Measurements from ENCODE around the gene CLTC.

The CLTC gene

DNA sequence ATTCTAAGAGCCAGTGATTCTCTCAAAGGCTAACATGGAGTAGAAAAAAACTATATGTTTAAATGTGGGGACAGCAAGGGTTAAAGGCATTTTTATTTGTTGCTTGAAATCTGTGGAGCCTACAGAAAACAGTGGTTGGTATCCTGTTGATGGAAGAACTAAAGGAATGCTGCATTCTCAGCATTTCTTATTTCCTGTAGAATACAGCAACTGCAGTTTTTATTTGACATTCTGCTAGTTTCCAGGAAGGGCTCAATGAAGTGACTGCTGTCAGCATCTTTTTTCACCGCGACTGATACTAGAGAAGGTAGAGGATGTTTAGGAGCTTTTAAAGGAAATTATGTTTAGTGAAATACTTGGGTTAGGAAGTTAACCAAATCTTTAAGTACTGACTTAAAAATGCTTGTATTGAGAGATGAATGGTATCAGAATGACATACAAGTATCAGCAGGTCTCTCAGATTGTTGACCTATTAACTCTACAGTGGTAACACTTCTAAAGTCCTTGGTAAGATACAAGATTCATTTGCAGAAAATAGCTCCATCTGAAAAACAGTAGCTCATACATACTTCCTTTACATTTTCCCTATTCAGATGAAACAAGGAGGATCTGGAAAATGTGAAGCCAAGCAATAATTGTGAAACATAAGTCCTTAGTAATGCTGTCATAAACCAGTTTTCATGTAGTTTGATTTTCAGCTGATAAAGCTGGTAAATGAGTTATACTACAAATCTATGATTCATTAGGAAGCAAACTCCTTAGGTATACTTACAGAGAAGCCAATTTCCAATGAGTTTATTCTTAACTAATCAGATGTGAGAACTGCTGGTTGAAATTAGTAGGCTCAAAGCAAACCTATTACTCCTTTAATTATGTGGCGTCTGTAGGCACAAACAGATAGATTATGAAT, 15.2 kb downstream of the CLTC start:
- DNase-seq = no peak

DNA sequence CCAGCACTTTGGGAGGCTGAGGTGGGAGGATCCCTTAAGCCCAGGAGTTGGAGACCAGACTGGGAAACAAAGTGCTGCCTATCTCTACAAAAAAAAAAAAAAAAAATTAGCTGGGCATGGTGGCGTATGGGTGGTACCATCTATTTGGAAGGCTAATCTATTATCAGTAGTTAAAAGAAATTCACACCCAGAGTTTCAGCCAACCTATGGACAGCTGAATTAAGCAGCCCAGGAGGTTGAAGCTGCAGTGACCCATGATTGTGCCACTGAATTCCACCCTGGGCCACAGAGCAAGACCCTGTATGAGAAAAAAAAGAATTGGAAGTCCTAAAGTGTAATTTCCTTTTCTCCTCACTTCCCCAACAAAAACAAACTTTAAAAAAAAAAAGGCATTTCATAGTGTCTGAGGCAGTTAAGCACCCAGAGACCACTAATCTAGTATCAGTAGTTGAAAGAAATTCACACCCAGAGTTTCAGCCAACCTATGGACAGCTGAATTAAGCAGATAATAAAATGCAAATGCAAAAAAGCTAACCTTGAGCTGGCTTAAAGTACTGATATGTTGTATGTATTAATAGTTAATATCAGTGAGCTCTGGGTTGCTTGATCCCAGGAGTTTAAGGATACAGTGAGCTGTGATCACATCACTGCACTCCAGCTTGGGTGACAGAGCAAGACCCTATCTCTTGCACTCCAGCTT, 18.1 kb downstream of the CLTC start:
- DNase-seq = no peak

DNA sequence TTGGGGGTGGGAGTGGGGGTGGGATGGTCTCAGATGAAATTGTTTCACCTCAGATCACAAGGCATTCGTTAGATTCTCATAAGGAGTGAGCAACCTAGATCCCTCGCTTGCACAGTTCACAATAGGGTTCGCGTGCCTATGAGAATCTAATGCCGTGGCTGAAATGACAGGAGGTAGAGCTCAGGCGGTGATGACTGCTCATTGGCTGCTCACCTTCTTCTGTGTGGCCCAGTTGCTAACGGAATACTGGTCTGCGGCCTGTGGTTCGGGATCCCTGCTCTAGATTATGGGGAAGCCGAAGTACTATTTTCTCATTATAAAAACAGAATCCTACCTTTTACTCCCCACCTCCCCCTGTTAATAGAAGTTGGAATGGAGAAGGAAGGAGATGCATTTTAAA, 18.9 kb downstream of the CLTC start:
- DNase-seq = no peak

DNA sequence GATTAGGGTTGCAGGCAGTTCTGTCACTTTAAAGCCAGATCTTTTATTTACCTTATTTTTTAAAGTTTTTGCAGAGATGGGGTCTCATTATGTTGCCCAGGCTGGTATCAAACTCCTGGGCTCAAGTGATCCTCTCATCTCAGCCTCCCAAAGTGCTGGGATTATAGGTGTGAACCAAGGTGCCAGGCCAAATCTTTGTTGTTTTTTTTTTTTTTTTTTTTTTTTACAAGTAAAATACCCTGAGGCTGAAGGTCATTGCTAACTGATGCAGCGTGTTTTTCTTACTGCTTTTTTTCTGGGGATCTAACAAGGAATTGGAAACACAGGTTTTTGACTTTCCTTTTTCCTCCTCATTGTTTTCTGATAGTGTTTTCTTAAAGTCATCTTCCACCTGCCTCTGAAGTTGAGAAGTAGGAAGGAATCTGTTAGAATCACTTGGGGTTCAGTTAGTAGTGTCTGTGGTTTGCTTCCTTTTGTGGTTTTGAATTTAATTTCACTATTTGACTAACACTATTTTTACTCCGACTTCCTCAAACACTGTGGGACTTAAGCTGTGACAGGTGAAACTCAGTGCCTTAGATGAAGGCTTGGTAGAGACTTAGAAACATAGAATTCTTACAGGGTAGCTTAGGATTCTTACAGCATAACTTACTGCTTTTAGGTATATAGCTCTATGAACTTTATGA, 22.2 kb downstream of the CLTC start:
- peak in 1 of 2 donors; percentile 40 for DNase-seq

DNA sequence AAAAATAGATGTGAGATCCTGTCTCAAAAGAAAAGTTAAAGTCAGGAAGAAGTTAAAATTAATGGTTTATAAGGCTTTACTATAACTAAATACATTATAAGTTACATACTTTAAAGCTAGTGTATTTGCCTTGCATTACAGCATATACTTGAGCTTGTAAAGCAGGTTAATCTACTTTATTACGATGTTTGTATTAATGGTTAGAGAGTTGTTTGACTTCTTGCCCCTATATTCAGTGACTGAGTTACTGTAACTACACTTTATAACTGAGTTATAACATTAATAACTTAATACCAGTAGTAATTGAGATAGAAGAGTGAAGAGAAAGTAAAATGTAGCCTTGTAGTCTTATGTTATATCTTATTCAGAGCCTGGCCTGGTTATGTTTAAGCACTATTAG, 22.9 kb downstream of the CLTC start:
- DNase-seq = no peak

GRCh38 chr17:59643159-59644140, 23.8 kb downstream of the CLTC start:
- peak in 1 of 2 donors; percentile 56 for DNase-seq

GRCh38 chr17:59647288-59647687, 27.6 kb downstream of the CLTC start:
- DNase-seq = no peak

DNA sequence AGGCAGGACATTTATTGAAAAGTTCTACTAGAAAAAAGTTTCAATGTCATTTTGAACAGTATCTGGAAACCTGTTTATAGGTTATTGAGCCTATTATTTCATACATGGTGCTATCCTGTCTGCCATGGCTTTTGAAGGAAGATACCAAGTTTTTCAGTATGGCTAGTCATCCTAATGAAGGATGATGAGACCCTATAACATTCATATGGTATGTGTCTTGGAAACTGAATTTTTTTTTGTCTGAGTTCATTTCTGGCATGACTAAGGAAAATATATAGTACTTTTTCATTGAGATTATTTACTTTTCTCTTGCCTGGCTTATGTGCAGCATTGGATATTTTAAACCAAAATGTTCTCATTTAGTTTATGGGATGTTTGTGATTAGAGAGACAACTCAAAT, 30.2 kb downstream of the CLTC start:
- no peak for DNase-seq

DNA sequence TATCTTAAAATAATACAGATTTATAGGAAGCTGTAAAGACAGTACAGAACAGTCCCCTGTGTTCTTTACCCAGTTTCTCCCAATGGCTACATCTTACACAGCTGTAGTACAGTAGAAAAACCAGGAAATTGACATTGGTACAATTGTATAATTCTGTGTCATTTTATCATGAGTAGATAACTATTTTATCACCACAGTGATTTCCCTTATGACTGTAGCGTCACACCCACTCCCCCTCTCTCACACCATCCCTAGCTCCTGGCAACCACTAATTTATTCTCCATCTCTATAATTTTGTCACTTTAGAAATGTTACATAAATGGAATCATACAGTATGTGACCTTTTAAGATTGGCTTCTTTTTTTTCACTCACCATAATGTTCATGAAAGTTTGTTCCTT, 30.9 kb downstream of the CLTC start:
- no peak for DNase-seq

- no peak for DNase-seq
Observed at GRCh38 chr17:59651346-59651745, 31.7 kb downstream of the CLTC start.

DNA sequence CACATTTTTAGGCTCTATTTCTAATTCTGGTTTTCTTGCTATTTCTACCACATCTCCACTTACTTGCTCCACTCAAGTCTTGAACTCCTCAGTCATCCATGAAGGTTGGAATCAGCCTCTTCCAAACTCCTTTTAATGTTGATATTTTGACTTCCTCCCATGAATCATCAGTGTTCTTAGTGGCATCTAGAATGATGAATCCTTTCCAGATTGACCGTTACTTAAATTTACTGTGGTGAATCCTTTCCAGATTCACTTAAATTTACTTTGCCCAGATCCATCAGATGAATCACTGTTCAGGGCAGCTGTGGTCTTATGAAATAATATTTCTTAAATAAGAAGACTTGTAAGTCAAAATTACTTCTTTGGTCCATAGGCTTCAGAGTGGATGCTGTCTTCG, 32.4 kb downstream of the CLTC start:
- no peak for DNase-seq

DNA sequence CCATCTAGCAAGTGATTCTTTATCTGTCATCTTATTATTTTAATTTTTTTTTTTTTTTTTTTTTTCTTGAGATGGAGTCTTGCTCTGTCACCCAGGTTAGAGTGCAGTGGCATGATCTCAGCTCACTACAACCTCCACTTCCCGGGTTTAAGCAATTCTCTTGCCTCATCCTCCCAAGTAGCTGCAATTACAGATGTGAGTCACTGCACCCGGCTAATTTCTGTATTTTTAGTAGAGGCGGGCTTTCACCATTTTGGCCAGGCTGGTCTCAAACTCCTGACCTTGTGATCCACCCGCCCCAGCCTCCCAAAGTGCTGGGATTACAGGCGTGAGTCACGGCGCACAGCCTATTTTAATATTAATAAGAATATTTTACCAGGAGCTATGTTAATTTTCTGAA, 36.9 kb downstream of the CLTC start:
- DNase-seq = peak; percentile 88 to 92

GRCh38 chr17:59666235-59666634, 46.5 kb downstream of the CLTC start:
- no peak for DNase-seq

GRCh38 chr17:59668816-59669215, 49.1 kb downstream of the CLTC start:
- peak in 1 of 2 donors; percentile 49 for DNase-seq

DNA sequence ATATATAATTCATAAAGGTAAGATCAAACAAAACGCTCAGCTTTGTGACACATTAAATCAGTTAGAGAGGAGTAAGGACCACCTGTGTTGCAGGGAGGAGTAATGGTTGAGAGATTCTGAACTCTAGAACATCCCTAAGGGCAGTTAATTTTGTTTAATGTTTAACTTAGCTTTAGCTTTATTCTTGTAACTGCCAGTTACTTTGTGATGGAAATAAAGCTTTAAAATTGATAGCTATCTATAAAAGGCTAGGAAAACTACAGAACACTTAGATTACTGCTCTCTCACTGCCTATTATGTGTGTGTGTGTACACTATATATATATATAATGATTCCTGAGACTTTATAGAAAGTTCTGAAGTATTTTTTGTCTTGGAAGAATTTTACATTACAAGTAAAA, 49.7 kb downstream of the CLTC start:
- no peak for DNase-seq

- no peak for DNase-seq
Observed at GRCh38 chr17:59669944-59670343, 50.2 kb downstream of the CLTC start.

DNA sequence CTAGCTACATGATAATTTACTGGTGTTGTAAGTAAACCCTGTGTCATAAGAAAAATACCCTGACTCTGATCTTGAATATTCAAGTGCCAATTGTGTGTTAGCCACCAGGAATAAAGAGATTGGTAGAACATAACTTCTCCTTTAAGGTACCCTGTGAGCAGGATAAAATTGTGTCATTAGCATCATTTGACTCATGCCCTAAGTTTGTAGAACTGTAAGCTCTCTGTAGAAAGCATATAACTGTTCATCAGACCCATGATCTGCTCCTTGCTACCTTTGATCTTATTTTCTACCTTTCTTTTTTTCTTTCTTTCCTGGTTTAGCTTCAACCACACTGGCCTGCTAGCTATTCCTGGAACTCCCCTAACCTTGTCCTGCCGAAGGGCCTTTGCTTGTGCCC, 51.7 kb downstream of the CLTC start:
- no peak for DNase-seq

DNA sequence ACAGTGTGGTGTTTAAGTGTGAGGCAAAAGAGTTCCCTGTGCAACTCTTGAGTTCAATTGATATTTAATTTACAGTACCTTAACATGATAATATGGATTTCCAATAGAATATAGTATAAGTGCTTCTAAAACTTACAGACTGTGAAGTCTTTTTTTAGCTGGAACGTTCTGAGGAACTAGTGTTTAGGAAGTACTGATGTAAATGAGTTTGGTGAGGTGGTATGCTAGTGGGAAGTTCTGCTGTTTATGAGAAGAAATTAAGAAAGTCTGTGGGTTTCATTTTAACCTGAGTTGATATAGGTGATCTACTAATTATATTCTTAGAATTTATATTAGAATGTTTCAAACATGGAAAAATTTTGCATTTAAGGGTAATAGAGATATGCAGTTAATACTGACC, 55.5 kb downstream of the CLTC start:
- peak in 1 of 2 donors; percentile 15 for DNase-seq

DNA sequence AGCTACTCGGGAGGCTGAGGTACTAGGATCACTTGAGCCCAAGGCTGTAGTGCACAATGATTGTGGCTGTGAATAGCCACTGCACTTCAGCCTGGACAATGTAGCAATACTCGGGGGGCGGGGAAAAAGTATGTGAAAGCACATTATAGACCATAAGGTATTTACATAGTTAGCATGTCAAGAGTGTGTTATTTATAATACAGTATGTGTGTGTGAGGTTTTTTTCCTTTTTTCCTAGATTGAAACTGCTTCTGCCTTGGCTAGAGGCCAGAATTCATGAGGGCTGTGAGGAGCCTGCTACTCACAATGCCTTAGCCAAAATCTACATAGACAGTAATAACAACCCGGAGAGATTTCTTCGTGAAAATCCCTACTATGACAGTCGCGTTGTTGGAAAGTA, 57.0 kb downstream of the CLTC start:
- no peak for DNase-seq

- DNase-seq = no peak
Observed at GRCh38 chr17:59678918-59679317, 59.2 kb downstream of the CLTC start.

DNA sequence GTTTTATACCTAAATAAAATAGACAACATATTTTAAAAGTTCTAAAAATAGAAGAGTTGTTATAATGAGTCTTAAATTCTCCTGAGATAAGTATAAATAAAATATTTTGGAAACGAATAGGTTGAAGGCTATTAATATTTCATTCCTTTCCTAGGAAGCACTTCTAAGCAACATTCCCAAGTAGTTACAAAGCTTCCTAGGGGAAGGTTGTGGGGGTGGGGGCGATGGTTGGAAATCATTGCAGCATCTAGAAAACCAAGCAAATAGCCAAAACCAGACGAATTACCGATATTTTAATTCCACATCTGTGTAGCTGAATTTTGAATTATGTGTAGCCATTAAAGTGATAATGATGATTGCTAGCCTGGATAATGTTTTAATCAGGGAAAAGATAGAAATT, 60.6 kb downstream of the CLTC start:
- DNase-seq = no peak

DNA sequence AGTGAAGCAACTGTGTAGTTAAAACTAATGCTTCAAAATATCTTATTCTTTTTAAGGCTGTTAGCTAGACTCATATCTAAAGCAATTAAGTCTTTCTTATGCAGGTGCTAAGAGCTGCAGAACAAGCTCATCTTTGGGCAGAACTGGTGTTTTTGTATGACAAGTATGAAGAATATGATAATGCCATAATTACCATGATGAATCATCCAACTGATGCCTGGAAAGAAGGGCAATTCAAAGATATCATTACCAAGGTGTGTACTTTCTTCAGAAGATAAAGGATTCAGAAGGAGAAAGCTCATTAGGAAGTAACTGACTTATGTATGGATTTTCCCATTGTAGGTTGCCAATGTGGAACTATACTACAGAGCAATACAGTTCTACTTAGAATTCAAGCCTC, 63.6 kb downstream of the CLTC start:
- DNase-seq = no peak

All from inflammatory macrophage (primary cell).